Right lobe of liver (tissue), 4 donors: Measurements from ENCODE around the gene C3.

ENCODE experiments used
- POLR2A ChIP-seq: fragments of 450-650 bp; IDR thresholded peaks from one replicate; pipeline ENCODE4 v1.6.1; 2017; ENCODE audit warnings: antibody characterized with exemption, mild to moderate bottlenecking
- TF ChIP-seq, protein P1 (sequence below), 4 donors: fragments of 200-600 bp in 3 of 4; fragments of 450-650 bp in 1 of 4; IDR thresholded peaks; one replicate each; pipeline versions ENCODE4 v1.5.1 to v1.8.0; 2016 to 2022; ENCODE audit warnings: antibody characterized with exemption in 4 of 4, mild to moderate bottlenecking in 2 of 4
- donor health status: DM: no; HTN: no; CAD: no.
- donor health status: DM: no; HTN: no; CAD: no.
- donor health status: DM: no; HTN: yes; CAD: no.

DNA sequence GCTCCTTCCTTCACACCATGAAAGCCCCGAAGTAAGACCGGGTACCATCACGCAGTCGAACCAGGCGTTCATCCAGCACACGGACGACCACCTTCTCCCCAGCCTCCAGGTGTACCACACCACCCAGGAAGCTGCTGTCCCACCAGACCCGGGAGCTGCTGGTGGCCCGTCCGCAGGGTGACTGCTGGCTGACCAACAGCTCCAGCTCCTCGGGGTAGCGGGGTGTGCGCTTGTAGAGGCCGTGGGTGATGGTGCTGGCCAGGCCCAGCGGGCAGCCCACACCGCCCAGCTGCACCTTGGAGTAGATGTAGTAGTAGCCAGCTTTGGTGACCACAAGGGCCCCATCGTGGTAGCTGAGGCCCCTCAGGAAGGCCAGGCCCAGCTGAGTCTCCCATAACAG lies 55.5 kb downstream of the C3 start:
- TF ChIP-seq, protein P1, sequence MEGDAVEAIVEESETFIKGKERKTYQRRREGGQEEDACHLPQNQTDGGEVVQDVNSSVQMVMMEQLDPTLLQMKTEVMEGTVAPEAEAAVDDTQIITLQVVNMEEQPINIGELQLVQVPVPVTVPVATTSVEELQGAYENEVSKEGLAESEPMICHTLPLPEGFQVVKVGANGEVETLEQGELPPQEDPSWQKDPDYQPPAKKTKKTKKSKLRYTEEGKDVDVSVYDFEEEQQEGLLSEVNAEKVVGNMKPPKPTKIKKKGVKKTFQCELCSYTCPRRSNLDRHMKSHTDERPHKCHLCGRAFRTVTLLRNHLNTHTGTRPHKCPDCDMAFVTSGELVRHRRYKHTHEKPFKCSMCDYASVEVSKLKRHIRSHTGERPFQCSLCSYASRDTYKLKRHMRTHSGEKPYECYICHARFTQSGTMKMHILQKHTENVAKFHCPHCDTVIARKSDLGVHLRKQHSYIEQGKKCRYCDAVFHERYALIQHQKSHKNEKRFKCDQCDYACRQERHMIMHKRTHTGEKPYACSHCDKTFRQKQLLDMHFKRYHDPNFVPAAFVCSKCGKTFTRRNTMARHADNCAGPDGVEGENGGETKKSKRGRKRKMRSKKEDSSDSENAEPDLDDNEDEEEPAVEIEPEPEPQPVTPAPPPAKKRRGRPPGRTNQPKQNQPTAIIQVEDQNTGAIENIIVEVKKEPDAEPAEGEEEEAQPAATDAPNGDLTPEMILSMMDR (IDR thresholded peaks at IDR 0.05) = no peak
- TF ChIP-seq POLR2A = no peak
